Left forelimb (tissue), 1 donor: Measurements from ENCODE around the gene MARCHF3.

Source experiments
- DNase-seq: peaks from one replicate; pipeline ENCODE4 v3.0.0-alpha.2; 2018; ENCODE audit warnings: low spot score

The MARCHF3 gene

DNA sequence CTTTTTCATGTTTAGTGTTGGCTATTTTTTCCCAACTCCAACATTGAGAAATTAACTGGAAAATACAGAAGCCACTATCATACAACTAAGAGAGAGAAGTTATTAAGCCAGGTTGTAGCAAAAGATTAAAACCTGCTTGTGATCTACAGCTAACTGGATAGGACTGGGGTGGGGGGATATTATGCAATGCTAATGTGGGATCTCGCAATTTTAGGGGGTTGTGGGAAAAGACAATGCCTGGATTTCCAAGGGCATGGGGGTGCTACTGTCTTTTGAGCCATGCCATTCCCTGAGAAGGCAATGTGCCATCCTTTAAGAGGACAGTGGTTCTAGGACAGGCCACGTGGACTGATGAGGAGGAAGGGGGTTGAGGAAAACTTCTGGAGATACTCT lies 46.5 kb downstream of the MARCHF3 start:
- DNase-seq: no peak

DNA sequence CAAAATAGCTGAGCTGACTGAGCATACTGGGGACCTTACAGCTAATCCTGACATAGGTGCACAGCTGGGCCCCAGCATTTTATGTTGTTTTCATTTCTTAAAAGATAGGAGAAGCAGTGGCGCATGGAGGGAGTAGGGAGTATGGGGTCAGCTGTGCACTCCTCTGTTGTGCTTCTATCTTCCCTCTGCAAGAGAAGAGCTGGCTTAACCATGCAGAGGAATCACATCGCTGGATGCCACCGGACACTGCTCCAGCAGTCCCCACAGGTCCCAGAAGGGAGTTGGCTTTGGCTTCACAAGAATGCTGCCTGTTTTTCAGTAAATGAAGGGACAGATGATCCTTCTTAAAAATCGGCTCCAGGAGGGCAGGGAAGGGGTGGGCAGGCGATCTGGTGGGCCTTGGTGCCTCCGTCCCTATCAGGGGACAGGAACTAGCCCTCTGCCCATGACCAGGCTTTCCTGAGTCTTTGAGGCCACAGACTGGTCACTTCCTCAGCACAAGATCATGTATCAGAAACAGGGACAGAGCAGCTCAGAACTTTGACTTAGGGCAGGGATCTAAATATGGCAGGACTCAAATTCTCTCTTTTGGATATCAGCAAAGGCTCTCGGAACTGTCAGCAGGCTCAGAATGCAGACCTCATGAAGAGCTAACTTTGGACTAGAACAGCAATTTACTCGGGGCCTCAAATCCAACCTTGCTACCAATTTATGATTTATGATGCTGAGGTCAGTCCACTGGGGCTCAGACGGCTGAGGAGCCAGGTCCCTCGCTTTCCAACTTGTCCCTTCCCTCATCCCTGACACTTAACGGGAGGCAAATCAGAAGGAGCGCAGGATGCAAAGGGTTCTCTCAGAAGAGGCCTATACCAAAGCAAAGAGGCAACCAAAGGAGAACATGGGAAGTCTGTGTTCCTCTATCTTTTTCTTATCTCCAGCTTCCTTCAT lies 47.2 kb downstream of the MARCHF3 start:
- DNase-seq: no peak

DNA sequence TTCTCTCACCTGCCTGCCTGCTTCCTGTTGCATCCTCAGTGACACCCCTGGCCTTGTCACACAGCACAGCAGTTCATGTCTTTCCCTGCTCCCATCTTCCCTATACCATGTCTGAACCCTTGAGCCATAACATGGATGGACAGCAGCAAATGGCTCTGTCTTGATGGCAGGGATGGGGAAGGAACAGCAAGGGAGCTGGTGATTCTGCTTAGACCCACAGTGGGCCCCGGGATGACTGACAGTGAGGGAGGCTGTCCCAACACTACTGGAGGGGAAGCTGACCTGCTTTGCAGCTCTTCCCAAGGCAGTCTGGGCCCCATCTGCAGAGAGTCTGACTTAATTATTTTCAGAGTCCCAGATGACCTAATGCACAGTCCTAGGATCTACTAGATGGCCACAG lies 48.2 kb downstream of the MARCHF3 start:
- DNase-seq: no peak

DNA sequence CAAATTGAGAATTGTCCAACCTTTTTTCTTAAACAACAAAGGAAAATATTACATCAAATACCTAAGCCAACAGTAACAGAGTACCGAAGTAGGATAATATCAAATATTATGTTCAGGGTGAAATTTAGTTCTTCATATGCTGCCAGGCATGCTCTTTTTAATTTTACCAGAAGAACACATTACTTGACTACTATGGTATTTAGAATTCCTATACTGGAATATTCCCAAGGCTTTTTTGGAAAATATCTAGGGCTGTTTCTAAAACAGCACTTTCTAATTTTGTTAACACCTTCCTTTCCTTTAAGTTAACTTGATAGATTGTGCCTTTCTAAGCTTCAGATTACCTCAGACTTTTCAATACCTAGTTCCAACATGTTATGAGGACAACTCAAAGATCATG lies 48.7 kb downstream of the MARCHF3 start:
- no peak for DNase-seq

DNA sequence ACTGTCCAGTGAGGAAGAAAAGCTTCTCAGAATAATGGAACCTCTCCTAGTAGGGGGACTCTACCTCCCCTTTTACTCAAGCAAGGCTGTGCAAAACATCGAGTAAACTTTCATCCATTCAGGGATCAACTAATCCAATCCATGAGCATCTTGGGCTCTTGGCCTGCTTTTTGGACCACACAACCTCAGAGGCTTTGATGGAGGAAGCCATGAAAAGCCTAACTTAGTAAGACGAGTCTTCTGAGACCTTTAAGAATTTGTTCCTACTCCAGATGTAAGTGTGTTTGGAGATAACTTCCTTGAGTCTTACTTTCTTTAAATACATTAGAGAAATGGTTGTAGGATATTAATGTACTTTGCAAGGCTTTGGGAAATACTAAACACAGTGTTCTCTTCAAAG lies 49.1 kb downstream of the MARCHF3 start:
- DNase-seq: no peak

DNA sequence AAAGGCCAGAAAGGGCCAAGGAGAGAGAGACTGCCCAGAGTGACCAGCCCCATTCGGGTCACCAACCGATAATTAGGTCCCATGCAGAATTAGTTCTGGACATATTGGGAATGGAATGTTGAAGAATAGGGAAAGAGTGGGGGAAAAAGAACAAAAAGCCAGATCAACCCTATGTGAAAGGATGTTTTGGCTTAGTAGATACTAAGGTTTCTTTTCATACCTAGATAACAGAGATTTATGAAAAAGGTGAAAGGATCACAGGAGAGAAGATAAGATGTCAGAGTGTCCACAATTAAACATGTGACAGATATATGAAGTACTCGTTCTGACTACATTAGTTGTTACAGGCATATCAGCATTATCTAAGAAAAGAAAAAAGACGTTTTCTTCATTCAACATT lies 52.1 kb downstream of the MARCHF3 start:
- DNase-seq: no peak

DNA sequence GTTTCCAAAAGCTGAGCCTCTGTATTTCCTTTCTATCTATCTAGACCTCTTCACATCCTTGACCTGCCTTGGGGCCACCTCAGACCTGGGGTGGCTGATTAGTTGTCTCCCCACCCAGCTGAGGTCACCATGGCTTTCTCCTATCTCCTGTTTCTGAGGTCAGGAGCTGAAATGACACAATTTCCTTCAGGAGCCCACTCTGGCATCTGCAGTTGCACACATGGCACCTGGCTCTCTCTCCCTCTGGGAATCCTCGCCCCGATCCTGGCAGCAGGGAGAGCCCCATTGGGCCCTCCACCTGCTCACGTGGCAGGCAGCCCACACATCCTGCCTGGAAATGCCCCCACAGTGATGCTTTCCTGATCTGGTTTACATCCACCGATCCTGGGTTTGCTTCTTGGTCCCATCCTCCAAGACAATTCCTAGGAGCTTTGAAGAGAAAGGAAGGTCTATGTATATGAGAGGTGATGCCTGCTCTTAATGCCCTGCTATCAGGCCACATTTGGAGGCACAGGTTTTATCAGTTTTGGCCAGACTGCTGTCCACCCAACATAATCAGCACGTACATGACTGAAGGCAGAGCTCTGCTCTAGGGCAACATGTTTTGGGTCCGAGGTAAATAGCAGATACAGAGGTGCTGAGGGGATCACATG lies 53.7 kb downstream of the MARCHF3 start:
- no peak for DNase-seq

DNA sequence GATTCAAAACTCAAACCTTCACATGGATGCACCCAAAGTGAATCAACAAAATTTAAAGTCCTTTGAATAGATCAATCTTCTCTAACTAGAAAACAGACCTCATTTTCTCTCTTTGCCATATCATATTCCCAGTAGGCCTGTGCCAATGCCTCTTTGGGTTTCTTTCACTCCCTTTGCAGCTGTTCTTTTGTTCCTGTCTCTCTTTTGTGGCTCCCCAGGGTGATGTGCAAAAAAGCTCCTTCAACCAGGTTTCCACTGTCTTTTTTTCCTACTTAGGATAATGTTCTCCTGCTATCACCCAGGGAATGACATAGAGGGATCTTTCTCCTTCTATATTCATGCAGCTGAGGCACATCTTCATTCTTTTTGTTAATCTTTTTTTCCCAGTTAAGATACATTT lies 54.6 kb downstream of the MARCHF3 start:
- no peak for DNase-seq

DNA sequence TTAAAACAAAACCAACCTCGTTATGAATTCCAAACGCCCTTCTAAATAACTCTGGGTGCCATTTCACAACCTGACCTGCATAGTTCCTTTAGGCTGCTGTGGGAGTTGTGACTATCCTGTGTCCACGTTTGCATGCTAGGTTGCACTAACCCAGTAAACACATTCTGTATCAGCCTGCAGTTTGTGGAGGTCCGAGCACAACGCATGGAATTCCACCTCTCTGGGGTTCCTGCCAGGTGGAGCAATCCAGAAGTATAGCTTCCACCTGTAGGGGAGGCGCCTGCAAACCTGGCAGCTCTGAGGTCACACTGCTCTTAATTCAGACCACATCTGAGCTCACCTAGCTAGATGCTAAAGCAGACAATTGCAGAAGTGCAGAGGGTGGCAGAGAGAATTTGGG lies 57.2 kb downstream of the MARCHF3 start:
- DNase-seq: no peak

DNA sequence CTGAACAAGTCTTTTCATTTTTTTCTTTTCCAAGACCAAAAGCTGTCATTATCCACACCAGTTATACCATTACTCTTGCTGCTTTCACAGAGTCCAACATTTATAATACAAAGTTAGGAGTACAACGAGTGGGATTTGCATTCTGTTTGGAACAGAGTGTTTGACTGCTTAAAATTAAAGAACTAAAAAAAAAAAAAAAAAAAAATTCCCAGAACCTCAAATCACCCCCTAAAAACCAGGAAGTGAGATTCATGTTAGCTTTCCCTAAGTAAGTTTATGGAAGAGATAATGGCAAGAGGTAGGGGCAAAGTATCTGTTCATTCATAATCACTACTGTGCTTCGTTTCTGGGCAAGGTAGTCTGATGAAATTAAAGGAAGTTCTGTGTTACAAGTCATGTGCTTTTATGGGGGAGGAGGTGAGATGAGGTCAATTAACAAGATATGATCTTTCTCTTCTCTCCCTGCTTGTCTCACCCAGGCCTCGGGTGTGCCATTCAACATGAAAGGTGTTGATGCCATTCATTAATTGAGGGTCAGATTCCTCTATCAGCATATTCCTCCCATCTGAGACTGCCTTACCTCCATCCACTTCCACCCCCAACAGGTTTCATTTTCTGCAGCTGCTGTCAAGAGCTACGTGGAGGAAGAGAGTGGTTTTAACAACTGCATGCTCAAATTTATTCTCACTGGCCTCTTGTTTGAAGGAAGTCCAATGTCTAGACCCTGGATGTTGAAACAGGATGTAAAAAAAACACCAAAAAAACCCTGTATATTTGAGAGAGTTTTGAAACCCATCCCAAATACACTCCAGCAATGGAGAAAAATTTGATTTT lies 58.1 kb downstream of the MARCHF3 start:
- DNase-seq: no peak

DNA sequence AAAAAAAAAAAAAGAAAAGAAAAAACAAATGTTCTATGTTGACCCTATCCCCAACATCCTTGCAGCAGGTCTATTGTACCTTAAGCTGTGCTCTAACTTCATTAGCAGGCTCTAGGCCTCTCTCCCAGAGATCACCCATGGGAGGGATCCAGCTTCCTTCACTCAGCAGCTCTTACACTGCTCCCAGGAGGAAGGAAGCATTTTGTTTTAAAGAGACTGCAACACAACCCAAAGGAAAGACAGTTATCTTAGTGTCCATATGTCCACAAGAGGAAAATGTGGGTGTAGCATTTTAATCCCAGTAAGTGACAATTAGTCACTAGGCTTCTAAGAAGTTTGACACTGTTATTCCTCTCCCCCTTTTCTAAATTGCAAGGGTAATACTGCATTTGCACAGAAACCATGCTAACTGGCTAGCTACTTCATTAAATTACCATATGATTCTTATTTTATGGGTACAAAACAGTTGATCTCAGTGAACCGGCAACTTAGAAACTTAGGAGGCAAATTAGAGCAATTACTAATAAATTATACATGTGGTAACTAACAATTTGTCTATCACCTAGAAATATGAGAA lies 58.8 kb downstream of the MARCHF3 start:
- no peak for DNase-seq

DNA sequence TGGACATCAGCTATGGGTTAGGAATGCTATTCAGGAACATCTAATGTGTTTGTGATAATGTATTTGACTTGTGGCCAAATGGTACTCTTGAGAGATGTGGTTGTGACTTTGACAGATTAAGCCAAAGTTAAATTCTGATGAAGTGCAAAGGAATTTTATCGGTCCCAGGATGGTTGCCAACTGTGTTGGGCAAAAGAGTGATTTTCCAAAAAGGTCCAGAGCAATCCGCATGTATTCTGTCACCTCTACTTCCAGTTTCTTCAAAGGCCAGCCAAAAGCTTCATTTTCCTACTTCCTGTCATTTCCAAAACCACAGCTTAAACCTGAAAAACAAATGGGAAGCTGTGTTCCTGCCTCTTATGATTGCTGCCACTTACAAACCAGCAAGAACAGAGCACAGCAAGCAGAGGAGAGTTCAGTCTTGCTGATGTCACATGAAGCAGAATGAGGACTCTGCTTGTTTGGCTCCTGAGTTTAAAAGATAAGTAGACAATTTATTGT lies 59.8 kb downstream of the MARCHF3 start:
- DNase-seq: no peak

DNA sequence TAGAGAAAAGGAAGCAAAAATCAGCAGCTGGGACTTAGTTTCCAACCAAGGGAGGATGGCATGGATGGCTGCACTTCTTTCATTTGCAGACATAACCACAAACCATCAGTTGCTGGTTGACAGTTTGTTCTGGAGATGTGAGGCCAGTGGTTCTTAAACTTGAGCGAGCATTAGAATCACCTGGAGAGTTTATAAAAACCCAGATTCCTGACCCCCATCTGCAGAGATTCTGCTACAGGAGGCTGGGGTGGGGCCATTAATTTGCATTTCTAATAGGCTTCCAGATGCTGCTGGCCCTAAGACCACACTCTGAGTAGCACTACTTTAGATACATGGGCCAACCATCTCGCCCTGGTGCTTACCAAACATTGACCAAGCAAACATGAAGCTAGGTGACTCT lies 60.8 kb downstream of the MARCHF3 start:
- no peak for DNase-seq

DNA sequence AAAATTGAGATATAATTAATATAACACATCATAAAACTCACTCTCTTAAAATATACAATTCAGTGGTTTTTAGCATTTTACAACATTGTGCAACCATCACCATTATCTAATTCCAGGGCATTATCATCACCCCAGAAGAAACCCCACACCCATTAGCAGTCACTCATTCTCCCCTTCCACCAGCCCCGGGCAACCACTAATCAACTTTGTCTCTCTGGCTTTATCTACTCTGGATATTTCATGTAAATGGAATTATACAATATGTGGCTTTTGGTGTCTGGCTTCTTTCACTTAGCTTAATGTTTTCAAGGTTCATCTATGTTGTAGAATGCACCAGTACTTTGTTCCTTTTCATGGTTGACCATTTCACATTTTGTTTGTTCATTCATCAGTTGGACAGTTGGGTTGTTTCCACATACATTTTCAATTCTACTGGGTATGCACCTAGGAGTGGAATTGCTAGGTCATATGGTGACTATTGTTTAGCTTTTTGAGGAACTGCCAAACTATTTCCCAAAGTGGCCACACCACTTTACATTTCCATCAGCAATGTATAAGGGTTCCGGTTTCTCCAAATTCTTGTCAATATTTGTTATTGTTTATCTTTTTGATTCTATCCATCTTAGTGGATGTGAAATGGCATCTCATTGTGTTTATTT lies 62.4 kb downstream of the MARCHF3 start:
- no peak for DNase-seq

DNA sequence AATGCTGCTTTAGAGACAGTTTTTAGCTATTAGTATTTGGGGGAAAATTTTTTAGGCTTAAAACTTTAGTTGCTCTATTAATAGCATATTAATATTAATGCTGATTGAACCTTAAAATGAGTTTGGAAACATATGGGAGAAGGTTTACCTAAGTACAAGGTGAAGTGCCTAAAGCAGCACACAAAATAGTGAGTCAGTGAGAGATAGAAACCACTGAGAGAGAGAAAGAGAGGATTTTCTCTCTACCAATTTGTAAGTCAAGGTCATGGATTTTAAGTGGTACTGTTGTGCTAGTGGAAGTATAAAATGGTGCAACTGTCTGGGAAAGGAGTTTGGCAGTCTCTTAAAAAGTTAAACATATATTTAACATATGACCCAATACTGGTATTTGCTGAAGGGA lies 64.9 kb downstream of the MARCHF3 start:
- no peak for DNase-seq

DNA sequence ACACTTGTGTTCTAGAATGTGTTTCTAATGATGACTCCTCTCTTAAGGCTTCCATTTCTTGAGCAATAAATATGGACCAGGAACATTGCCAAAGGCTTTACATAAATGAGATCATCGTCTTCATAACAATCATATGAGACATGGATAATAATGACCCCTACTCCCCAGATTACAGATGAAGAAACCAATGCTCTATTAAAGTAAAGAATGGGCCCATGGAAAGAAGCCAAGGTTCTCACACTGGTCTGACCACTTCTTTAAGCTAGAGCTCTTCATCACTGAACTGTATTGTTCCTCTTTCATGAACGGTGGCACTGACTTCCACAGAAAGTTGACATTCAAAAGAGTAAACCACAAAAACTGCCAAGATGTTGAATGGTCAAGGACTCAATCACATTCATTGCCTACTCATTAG lies 65.3 kb downstream of the MARCHF3 start:
- no peak for DNase-seq

DNA sequence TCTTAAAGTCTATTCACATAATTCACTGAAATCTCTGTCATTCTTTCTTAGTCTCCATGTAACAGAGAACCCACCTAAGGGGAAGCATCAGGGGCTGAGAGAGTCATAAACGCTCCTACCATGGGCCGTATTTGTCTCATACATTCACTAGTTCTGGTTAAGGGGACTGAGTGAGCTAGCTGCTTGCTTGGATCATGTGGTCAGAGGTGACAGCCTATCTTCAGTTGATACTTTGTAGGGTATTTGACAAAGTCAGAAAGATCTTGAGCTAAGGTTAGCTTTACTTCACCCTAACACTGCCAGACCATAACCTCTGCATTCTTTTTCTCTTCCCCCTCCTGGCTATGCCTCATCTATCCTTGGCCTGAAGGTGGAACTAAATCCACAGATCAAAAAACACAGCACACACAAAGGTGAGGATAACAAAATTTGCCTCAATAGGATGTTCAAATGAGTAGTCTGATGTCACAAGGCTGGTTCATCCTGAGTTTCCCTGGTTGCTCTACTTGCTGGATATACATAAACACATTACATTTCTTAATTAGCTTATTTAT lies 66.5 kb downstream of the MARCHF3 start:
- DNase-seq: no peak

DNA sequence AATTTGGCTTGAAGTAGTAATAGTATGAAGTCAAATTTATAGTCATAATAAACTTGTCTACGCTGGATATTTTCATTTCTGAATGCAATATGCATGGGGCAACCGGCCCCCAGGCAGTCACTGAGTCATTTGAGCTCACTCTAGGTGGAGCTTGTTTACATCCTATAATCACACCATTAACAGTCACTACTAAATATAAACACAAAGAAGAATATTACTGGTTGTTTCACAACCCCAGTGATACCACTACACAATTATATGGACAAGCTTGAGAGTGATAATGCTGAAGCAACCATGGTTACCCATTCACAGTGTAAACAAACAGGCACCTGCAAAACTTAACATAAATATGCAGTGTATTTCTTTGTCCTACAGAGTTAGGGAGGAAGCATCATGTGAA lies 68.7 kb downstream of the MARCHF3 start:
- no peak for DNase-seq

DNA sequence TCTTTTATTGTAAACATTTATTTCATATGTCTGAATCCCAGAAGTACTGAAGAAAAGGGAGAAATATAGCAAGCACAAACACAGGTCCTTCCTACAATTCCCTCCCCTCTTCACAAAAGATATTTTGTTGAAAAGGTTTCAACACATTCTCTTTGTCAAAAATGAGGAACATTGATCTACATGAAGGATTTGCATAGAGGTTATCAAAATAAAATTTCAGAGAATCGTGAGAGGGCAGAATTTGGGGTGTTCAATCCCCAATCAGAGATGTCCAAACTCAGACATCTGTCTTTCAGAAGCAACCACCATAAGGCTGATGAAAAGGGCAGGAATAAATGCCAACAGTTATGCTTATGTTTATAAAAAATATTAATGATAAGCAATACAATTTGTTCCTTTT lies 69.2 kb downstream of the MARCHF3 start:
- DNase-seq: no peak

DNA sequence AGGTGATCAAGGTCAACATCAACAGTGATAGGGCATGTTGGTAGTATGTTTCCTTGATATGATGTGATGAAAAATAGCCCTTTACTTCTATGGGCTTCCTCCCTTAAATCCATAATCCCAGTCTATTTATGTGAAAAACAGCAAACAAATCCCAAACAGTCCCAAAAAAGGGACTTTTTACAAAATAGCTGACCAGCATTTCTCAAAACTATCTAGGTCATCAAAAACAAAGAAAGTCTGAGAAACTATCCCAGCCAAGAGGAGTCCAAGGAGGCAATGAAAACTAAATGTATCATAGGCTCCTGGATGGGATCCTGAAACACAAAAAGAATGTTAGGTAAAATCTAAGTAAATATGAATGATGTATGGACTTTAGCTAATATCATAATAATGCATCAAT lies 71.2 kb downstream of the MARCHF3 start:
- DNase-seq: no peak

DNA sequence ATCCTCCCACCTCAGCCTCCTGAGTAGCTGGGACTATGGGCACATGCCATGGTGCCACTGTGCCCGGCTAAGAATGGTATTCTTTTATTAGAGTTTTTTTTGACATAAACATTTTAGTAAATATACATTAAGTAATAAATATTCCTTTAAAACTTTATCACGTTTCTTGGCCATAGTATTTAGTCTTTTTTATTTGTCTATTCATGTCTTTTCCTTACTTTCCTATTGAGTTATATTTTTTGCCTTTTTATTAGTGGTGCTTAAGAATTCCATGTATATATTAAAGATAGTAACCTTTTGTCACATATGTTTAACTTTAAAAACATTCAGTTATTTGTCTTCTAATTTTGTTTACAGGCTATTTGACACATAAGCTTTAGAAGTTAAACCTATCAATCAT lies 73.4 kb downstream of the MARCHF3 start:
- no peak for DNase-seq
